Neuron (in vitro differentiated cells): Measurements from ENCODE around the gene PRUNE2.
"Not testable (repeated sequence)": the region's sequence is repeated elsewhere in the genome, so short reads cannot be mapped to it uniquely, and the experiment has no call there.

Source experiments
- H2AFZ ChIP-seq: one replicate; pipeline ENCODE4 v1.6.1; 2013; ENCODE audit warnings: low read depth, mild to moderate bottlenecking, inconsistent platforms, low read length, moderate library complexity
- H3K27me3 ChIP-seq: one replicate; pipeline ENCODE4 v1.6.1; 2013; ENCODE audit warnings: low read length; ENCODE audit not compliant: insufficient read depth
- H3K36me3 ChIP-seq: one replicate; pipeline ENCODE4 v1.6.1; 2013; ENCODE audit warnings: low read length; ENCODE audit not compliant: insufficient read depth
- H3K4me1 ChIP-seq: one replicate; pipeline ENCODE4 v1.6.1; 2013; ENCODE audit warnings: low read length; ENCODE audit not compliant: insufficient read depth
- H3K4me3 ChIP-seq: 2 replicates; pipeline ENCODE4 v1.5.1; 2013; ENCODE audit warnings: mild to moderate bottlenecking, low read length, moderate library complexity
- H3K9me3 ChIP-seq: one replicate; pipeline ENCODE4 v1.6.1; 2013; ENCODE audit warnings: low read length

The PRUNE2 gene

GRCh38 chr9:76876098-76876497 lies 29.8 kb downstream of the PRUNE2 start:
- no peaks in the 10 kb centered on the region for H3K36me3 ChIP-seq
- H3K4me1 ChIP-seq: peaks cover 2% of the 10 kb centered on the region
- no peaks in the 10 kb centered on the region for H3K27me3 ChIP-seq
- H3K9me3 ChIP-seq: no peaks in the 10 kb centered on the region
- H3K4me3 ChIP-seq: no peak overlapping the region
- H2AFZ ChIP-seq: no peak overlapping the region

GRCh38 chr9:76873821-76874220 lies 32.1 kb downstream of the PRUNE2 start:
- peak overlapping the region; percentile 19 for H3K4me3 ChIP-seq
- H3K27me3 ChIP-seq: no peaks in the 10 kb centered on the region
- no peaks in the 10 kb centered on the region for H3K36me3 ChIP-seq
- peak overlapping the region; percentile 62 for H2AFZ ChIP-seq
- H3K4me1 ChIP-seq: peaks cover 7% of the 10 kb centered on the region
- no peaks in the 10 kb centered on the region for H3K9me3 ChIP-seq

- Histone ChIP-seq H3K36me3 (no peaks in the 10 kb centered on the region), H3K4me3 (peak overlapping the region; percentile 19), H2AFZ (peak overlapping the region; percentile 62), H3K4me1 (peaks cover 7% of the 10 kb centered on the region), H3K9me3 (no peaks in the 10 kb centered on the region), H3K27me3 (no peaks in the 10 kb centered on the region)
These were observed 32.7 kb downstream of the PRUNE2 start for GRCh38 chr9:76873056-76873792.

GRCh38 chr9:76868897-76869296 lies 37.0 kb downstream of the PRUNE2 start:
- Histone ChIP-seq H3K4me3 (no peak overlapping the region), H3K36me3 (no peaks in the 10 kb centered on the region), H3K9me3 (no peaks in the 10 kb centered on the region), H3K4me1 (peaks cover 7% of the 10 kb centered on the region), H3K27me3 (no peaks in the 10 kb centered on the region), H2AFZ (no peak overlapping the region)

GRCh38 chr9:76866689-76867088 lies 39.2 kb downstream of the PRUNE2 start:
- H3K4me1 ChIP-seq: peaks cover 5% of the 10 kb centered on the region
- no peak overlapping the region for H3K4me3 ChIP-seq
- no peak overlapping the region for H2AFZ ChIP-seq
- H3K36me3 ChIP-seq: no peaks in the 10 kb centered on the region
- H3K27me3 ChIP-seq: no peaks in the 10 kb centered on the region
- no peaks in the 10 kb centered on the region for H3K9me3 ChIP-seq

GRCh38 chr9:76863832-76864231 lies 42.1 kb downstream of the PRUNE2 start:
- Histone ChIP-seq H2AFZ (no peak overlapping the region), H3K4me3 (no peak overlapping the region), H3K4me1 (peaks cover under 1% of the 10 kb centered on the region), H3K27me3 (no peaks in the 10 kb centered on the region), H3K36me3 (no peaks in the 10 kb centered on the region), H3K9me3 (no peaks in the 10 kb centered on the region)

GRCh38 chr9:76859860-76860259 lies 46.1 kb downstream of the PRUNE2 start:
- no peaks in the 10 kb centered on the region for H3K9me3 ChIP-seq
- no peaks in the 10 kb centered on the region for H3K4me1 ChIP-seq
- no peaks in the 10 kb centered on the region for H3K27me3 ChIP-seq
- H3K36me3 ChIP-seq: no peaks in the 10 kb centered on the region
- H3K4me3 ChIP-seq: no peak overlapping the region
- no peak overlapping the region for H2AFZ ChIP-seq

- not testable (repeated sequence) for H3K36me3 ChIP-seq, H3K27me3 ChIP-seq, H3K4me1 ChIP-seq, H3K9me3 ChIP-seq, H2AFZ ChIP-seq, H3K4me3 ChIP-seq
These were observed 47.7 kb downstream of the PRUNE2 start for GRCh38 chr9:76858248-76858647.

GRCh38 chr9:76856016-76856415 lies 49.9 kb downstream of the PRUNE2 start:
- Histone ChIP-seq H2AFZ (no peak overlapping the region), H3K9me3 (no peaks in the 10 kb centered on the region), H3K4me3 (no peak overlapping the region), H3K36me3 (no peaks in the 10 kb centered on the region), H3K4me1 (no peaks in the 10 kb centered on the region), H3K27me3 (no peaks in the 10 kb centered on the region)

- no peaks in the 10 kb centered on the region for H3K4me1 ChIP-seq
- no peak overlapping the region for H2AFZ ChIP-seq
- no peaks in the 10 kb centered on the region for H3K36me3 ChIP-seq
- no peaks in the 10 kb centered on the region for H3K9me3 ChIP-seq
- H3K4me3 ChIP-seq: no peak overlapping the region
- H3K27me3 ChIP-seq: no peaks in the 10 kb centered on the region
These were observed 50.9 kb downstream of the PRUNE2 start for GRCh38 chr9:76855015-76855414.

- Histone ChIP-seq H2AFZ (no peak overlapping the region), H3K4me3 (no peak overlapping the region), H3K4me1 (no peaks in the 10 kb centered on the region), H3K36me3 (no peaks in the 10 kb centered on the region), H3K9me3 (no peaks in the 10 kb centered on the region), H3K27me3 (no peaks in the 10 kb centered on the region)
These were observed 53.9 kb downstream of the PRUNE2 start for GRCh38 chr9:76852026-76852425.

- H3K4me3 ChIP-seq: no peak overlapping the region
- no peaks in the 10 kb centered on the region for H3K4me1 ChIP-seq
- no peaks in the 10 kb centered on the region for H3K27me3 ChIP-seq
- H3K36me3 ChIP-seq: no peaks in the 10 kb centered on the region
- H2AFZ ChIP-seq: no peak overlapping the region
- H3K9me3 ChIP-seq: no peaks in the 10 kb centered on the region
These were observed 59.6 kb downstream of the PRUNE2 start for GRCh38 chr9:76846297-76846696.

- no peaks in the 10 kb centered on the region for H3K36me3 ChIP-seq
- no peak overlapping the region for H3K4me3 ChIP-seq
- H3K4me1 ChIP-seq: no peaks in the 10 kb centered on the region
- no peaks in the 10 kb centered on the region for H3K27me3 ChIP-seq
- no peak overlapping the region for H2AFZ ChIP-seq
- H3K9me3 ChIP-seq: no peaks in the 10 kb centered on the region
These were observed 60.7 kb downstream of the PRUNE2 start for GRCh38 chr9:76845254-76845653.
